H9 (cell line): Measurements from ENCODE around the gene F11. TPM values are rescaled to one million over a fixed set of nuclear protein-coding genes. Genes with fewer than 3 reads are reported as not detected.

Source experiments
- DNase-seq: peaks from one replicate; pipeline ENCODE4 v3.0.0-alpha.2; 2017
- H2AFZ ChIP-seq: one replicate; pipeline ENCODE4 v1.6.1; 2013; ENCODE audit warnings: mild to moderate bottlenecking, low read length, control low read depth, moderate library complexity
- H2AK5ac ChIP-seq: 2 replicates; pipeline ENCODE4 v1.6.1; 2013; ENCODE audit warnings: low read length, control low read depth, mixed read lengths; ENCODE audit not compliant: insufficient read length
- H2BK120ac ChIP-seq: one replicate; pipeline ENCODE4 v1.6.1; 2013; ENCODE audit warnings: low read depth, mild to moderate bottlenecking, low read length, control low read depth, inconsistent platforms; ENCODE audit not compliant: poor library complexity, severe bottlenecking
- H2BK12ac ChIP-seq: 2 replicates; pipeline ENCODE4 v1.6.1; 2013; ENCODE audit warnings: low read length, control low read depth, mixed read lengths, low read depth; ENCODE audit not compliant: insufficient read length
- H2BK15ac ChIP-seq: 2 replicates; pipeline ENCODE4 v1.6.1; 2013; ENCODE audit warnings: low read depth, low read length, control low read depth
- H2BK20ac ChIP-seq: one replicate; pipeline ENCODE4 v1.6.1; 2013; ENCODE audit warnings: low read depth, mild to moderate bottlenecking, low read length, control low read depth, inconsistent platforms; ENCODE audit not compliant: poor library complexity, severe bottlenecking
- H2BK5ac ChIP-seq: 2 replicates; pipeline ENCODE4 v1.6.1; 2013; ENCODE audit warnings: low read length, control low read depth, mixed read lengths; ENCODE audit not compliant: insufficient read length
- H3K14ac ChIP-seq: 2 replicates; pipeline ENCODE4 v1.6.1; 2013; ENCODE audit warnings: low read length, control low read depth; ENCODE audit not compliant: insufficient read depth
- H3K18ac ChIP-seq: 2 replicates; pipeline ENCODE4 v1.6.1; 2013; ENCODE audit warnings: low read depth, mild to moderate bottlenecking, mixed read lengths, low read length, control low read depth; ENCODE audit not compliant: insufficient read length
- H3K23ac ChIP-seq: 2 replicates; pipeline ENCODE4 v1.6.1; 2013; ENCODE audit warnings: low read length, control low read depth, mixed read lengths, low read depth; ENCODE audit not compliant: insufficient read length
- H3K23me2 ChIP-seq: 2 replicates; pipeline ENCODE4 v1.6.1; 2013; ENCODE audit warnings: low read depth, mild to moderate bottlenecking, mixed read lengths, low read length, control low read depth; ENCODE audit not compliant: insufficient read length, poor library complexity, severe bottlenecking
- H3K27ac ChIP-seq: 2 replicates; pipeline ENCODE4 v1.5.1; 2013; ENCODE audit warnings: low read length, control low read depth, mixed read lengths, low read depth; ENCODE audit not compliant: insufficient read length
- H3K27me3 ChIP-seq: 2 replicates; pipeline ENCODE4 v1.6.1; 2013; ENCODE audit warnings: low read length, control low read depth, inconsistent platforms; ENCODE audit not compliant: insufficient read depth
- H3K4ac ChIP-seq: 2 replicates; pipeline ENCODE4 v1.6.1; 2013; ENCODE audit warnings: low read depth, mild to moderate bottlenecking, control low read depth, inconsistent platforms, low read length, moderate library complexity
- H3K4me1 ChIP-seq: 2 replicates; pipeline ENCODE4 v1.6.1; 2013; ENCODE audit warnings: low read length, control low read depth, inconsistent platforms; ENCODE audit not compliant: insufficient read depth
- H3K4me2 ChIP-seq: 2 replicates; pipeline ENCODE4 v1.6.1; 2013; ENCODE audit warnings: low read length, control low read depth, mixed read lengths; ENCODE audit not compliant: insufficient read length, insufficient read depth
- H3K56ac ChIP-seq: 2 replicates; pipeline ENCODE4 v1.6.1; 2013; ENCODE audit warnings: low read depth, mild to moderate bottlenecking, mixed read lengths, low read length, control low read depth; ENCODE audit not compliant: insufficient read length
- H3K79me1 ChIP-seq: 2 replicates; pipeline ENCODE4 v1.6.1; 2013; ENCODE audit warnings: low read depth, mild to moderate bottlenecking, moderate library complexity, low read length, control low read depth, inconsistent platforms; ENCODE audit not compliant: insufficient read depth, poor library complexity, severe bottlenecking
- H3K79me2 ChIP-seq: 2 replicates; pipeline ENCODE4 v1.6.1; 2013; ENCODE audit warnings: low read length, control low read depth, inconsistent platforms; ENCODE audit not compliant: insufficient read depth
- H3K9ac ChIP-seq: 2 replicates; pipeline ENCODE4 v1.6.1; 2013; ENCODE audit warnings: low read length, control low read depth, mixed read lengths; ENCODE audit not compliant: insufficient read length; ENCODE audit errors: extremely low read depth
- H3K9me3 ChIP-seq: one replicate; pipeline ENCODE4 v1.6.1; 2013; ENCODE audit warnings: low read depth, low read length, inconsistent platforms; ENCODE audit not compliant: control insufficient read depth
- H3T11ph ChIP-seq: one replicate; pipeline ENCODE4 v1.6.1; 2013; ENCODE audit warnings: mild to moderate bottlenecking, low read length, control low read depth, inconsistent platforms
- H4K20me1 ChIP-seq: one replicate; pipeline ENCODE4 v1.6.1; 2013; ENCODE audit not compliant: control insufficient read depth, insufficient read length, insufficient read depth
- H4K5ac ChIP-seq: 2 replicates; pipeline ENCODE4 v1.6.1; 2013; ENCODE audit warnings: low read depth, mild to moderate bottlenecking, mixed read lengths, low read length, control low read depth; ENCODE audit not compliant: insufficient read length
- H4K8ac ChIP-seq: replicated peaks from 2 replicates; pipeline ENCODE4 v1.6.1; 2013; ENCODE audit warnings: low read length, control low read depth, mixed read lengths, low read depth; ENCODE audit not compliant: insufficient read length
- H4K91ac ChIP-seq: 2 replicates; pipeline ENCODE4 v1.6.1; 2013; ENCODE audit warnings: low read depth, mild to moderate bottlenecking, moderate library complexity, mixed read lengths, low read length, control low read depth; ENCODE audit not compliant: insufficient read length
- H3K27ac Mint-ChIP-seq, 3 experiments: 2 replicates in 2 of 3; 3 replicates in 1 of 3; pipeline ENCODE4 v1.8.0; 2020 to 2021; ENCODE audit warnings: mixed read lengths in 3 of 3, mild to moderate bottlenecking in 1 of 3, moderate library complexity in 1 of 3
- H3K27me3 Mint-ChIP-seq: 2 replicates; pipeline ENCODE4 v1.8.0; 2021; ENCODE audit warnings: low read depth, mild to moderate bottlenecking, moderate library complexity, mixed read lengths
- H3K36me3 Mint-ChIP-seq, 3 experiments: 2 replicates in 2 of 3; 3 replicates in 1 of 3; pipeline ENCODE4 v1.8.0; 2020 to 2021; ENCODE audit warnings: low read depth in 3 of 3, mixed read lengths in 3 of 3; ENCODE audit not compliant: insufficient read depth in 1 of 3
- H3K4me1 Mint-ChIP-seq, 2 experiments: 2 replicates each; pipeline ENCODE4 v1.8.0; 2020; ENCODE audit warnings: mixed read lengths in 2 of 2
- H3K4me3 Mint-ChIP-seq, 2 experiments: 2 replicates in 1 of 2; 3 replicates in 1 of 2; pipeline ENCODE4 v1.8.0; 2020 to 2021; ENCODE audit warnings: mild to moderate bottlenecking in 2 of 2, mixed read lengths in 2 of 2, moderate library complexity in 1 of 2
- H3K9me3 Mint-ChIP-seq, 2 experiments: 2 replicates in 1 of 2; 3 replicates in 1 of 2; pipeline ENCODE4 v1.8.0; 2020; ENCODE audit warnings: mild to moderate bottlenecking in 2 of 2, mixed read lengths in 2 of 2, moderate library complexity in 1 of 2
- WGBS: extraction: QIAGEN DNeasy Blood & Tissue Kit; methylation state at CpG from one replicate; pipeline ENCODE4 v1.1.7; 2013; ENCODE audit warnings: missing lambda C conversion rate, low lambda C conversion rate, mixed read lengths; ENCODE audit not compliant: insufficient read length; ENCODE audit errors: extremely low coverage; 5-methylcytosine and 5-hydroxymethylcytosine counted together
- total RNA-seq: library from RNA; stranded (reverse); gene quantifications from 2 replicates; pipeline ENCODE4 v1.2.1, GENCODE V29; 2021
- TF ChIP-seq, protein P1 (sequence below): fragments of 200-600 bp; sonication (generic); conservative IDR thresholded peaks from 3 replicates; pipeline ENCODE4 v1.8.0; 2021; ENCODE audit warnings: antibody characterized with exemption, mild to moderate bottlenecking

The F11 gene
- total RNA-seq, 1 experiment from 2014 or later: 0.50 TPM

DNA sequence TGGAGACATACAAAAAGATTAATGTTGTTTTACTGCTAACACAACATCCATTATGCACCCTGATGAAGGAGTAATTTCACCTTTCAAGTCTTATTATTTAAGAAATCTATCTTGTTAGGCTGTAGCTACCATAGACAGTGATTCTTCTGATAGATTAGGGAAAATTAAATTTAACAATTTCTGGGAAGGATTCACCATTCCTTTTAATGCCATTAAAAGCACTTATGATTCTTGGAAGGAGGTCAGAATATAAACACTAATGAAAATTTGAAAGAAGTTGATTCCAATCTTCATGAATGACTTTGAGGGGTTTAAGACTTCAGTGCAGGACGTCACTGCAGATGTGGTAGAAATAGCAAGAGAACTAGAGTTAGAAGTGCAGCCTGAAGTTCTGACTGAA, 69.8 kb downstream of the F11 start:
- Histone ChIP-seq H3K79me1 (no peaks in the 10 kb centered on the region), H3K27ac (no peak overlapping the region), H3K4ac (no peak overlapping the region), H3K9ac (no peak overlapping the region), H3T11ph (no peak overlapping the region), H2BK12ac (no peak overlapping the region), H2BK120ac (no peak overlapping the region), H3K79me2 (no peaks in the 10 kb centered on the region), H4K5ac (no peak overlapping the region), H3K4me1 (no peaks in the 10 kb centered on the region), H2AFZ (no peak overlapping the region), H2BK5ac (no peak overlapping the region), H4K91ac (no peak overlapping the region), H4K8ac (no peak overlapping the region), H4K20me1 (no peaks in the 10 kb centered on the region), H3K23me2 (no peaks in the 10 kb centered on the region), H3K18ac (no peak overlapping the region), H3K27me3 (no peaks in the 10 kb centered on the region; the same call in 1 of the 2 replicates), H3K9me3 (no peaks in the 10 kb centered on the region), H3K56ac (no peak overlapping the region), H2BK20ac (no peak overlapping the region), H2AK5ac (no peak overlapping the region), H3K23ac (no peak overlapping the region), H2BK15ac (no peak overlapping the region), H3K4me2 (no peak overlapping the region), H3K14ac (no peak overlapping the region)
- TF ChIP-seq, protein P1, sequence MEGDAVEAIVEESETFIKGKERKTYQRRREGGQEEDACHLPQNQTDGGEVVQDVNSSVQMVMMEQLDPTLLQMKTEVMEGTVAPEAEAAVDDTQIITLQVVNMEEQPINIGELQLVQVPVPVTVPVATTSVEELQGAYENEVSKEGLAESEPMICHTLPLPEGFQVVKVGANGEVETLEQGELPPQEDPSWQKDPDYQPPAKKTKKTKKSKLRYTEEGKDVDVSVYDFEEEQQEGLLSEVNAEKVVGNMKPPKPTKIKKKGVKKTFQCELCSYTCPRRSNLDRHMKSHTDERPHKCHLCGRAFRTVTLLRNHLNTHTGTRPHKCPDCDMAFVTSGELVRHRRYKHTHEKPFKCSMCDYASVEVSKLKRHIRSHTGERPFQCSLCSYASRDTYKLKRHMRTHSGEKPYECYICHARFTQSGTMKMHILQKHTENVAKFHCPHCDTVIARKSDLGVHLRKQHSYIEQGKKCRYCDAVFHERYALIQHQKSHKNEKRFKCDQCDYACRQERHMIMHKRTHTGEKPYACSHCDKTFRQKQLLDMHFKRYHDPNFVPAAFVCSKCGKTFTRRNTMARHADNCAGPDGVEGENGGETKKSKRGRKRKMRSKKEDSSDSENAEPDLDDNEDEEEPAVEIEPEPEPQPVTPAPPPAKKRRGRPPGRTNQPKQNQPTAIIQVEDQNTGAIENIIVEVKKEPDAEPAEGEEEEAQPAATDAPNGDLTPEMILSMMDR: no peak
- Mint-ChIP-seq H3K36me3 (peaks cover 1 to 13% (median 2%) of the 10 kb centered on the region in 3 experiments; a peak in 3 of 7 replicates), H3K4me1 (no peaks in the 10 kb centered on the region), H3K4me3 (no peak overlapping the region), H3K27ac (no peak overlapping the region), H3K9me3 (peaks cover 17 to 18% of the 10 kb centered on the region in 2 experiments), H3K27me3 (peaks cover 59% of the 10 kb centered on the region)
- no CpG with 5 or more reads among the region's 1 CpG for WGBS
- no peak for DNase-seq

Other genes starting within 250 kb of the F11 start
- gene TLR3, start 197.0 kb upstream of the F11 start, total RNA-seq: 0.92 and 0.97 TPM in 2 replicates
- gene FAM149A, start 161.5 kb upstream of the F11 start, total RNA-seq: 5.9 and 6.6 TPM in 2 replicates
- gene CYP4V2, start 74.6 kb upstream of the F11 start, total RNA-seq: 1.0 and 1.6 TPM in 2 replicates
- gene KLKB1, start 38.7 kb upstream of the F11 start, total RNA-seq: 20.1 and 21.8 TPM in 2 replicates